A673 (cell line): Measurements from ENCODE around the gene VARS1. TPM values are rescaled to one million over a fixed set of nuclear protein-coding genes. Genes with fewer than 3 reads are reported as not detected.
A peak's percentile ranks its signal among the peaks of the same experiment; 100 is the strongest.
"Not testable (repeated sequence)": the region's sequence is repeated elsewhere in the genome, so short reads cannot be mapped to it uniquely, and the experiment has no call there.

ENCODE experiments used
- Bru-seq: library from RNA; stranded (reverse); fragments of 400-500 nt; gene quantifications from one replicate; lab custom pipeline; 2021; lab: Mats Ljungman, UMichigan
- BruChase-seq, 2 experiments: library from RNA; stranded (reverse); fragments of 400-500 nt; gene quantifications; one replicate each; lab custom pipeline; 2021; lab: Mats Ljungman, UMichigan
- BruUV-seq: library from RNA; stranded (reverse); fragments of 400-500 nt; replicated peaks from 2 replicates; lab custom pipeline; 2021; lab: Mats Ljungman, UMichigan
- CTCF ChIA-PET: fragments of 300-600 bp; sonication (Branson Sonifier 250); formaldehyde crosslinking; loops from one replicate; lab custom pipeline; 2022; ENCODE audit warnings: antibody characterized with exemption; lab: Charles Lee
- POLR2A ChIA-PET: fragments of 300-600 bp; sonication (Branson Sonifier 250); formaldehyde crosslinking; loops from one replicate; lab custom pipeline; 2022; ENCODE audit warnings: antibody characterized with exemption; ENCODE audit not compliant: low non-redundant PET; lab: Charles Lee
- DNase-seq: peaks from one replicate; pipeline ENCODE4 v3.0.0-alpha.2; 2015; ENCODE audit warnings: low spot score
- H3K27ac ChIP-seq: fragments of 200-600 bp; sonication (generic); 2 replicates; pipeline ENCODE4 v1.5.1; 2016; ENCODE audit warnings: mixed run types, low read depth, mild to moderate bottlenecking, mixed read lengths, antibody characterized with exemption, low read length; ENCODE audit not compliant: poor library complexity, severe bottlenecking
- H3K27me3 ChIP-seq: fragments of 200-600 bp; sonication (generic); replicated peaks from 2 replicates; pipeline ENCODE4 v1.6.1; 2017; ENCODE audit warnings: mixed run types, low read depth, mild to moderate bottlenecking, mixed read lengths, antibody characterized with exemption, low read length; ENCODE audit not compliant: insufficient read depth, poor library complexity
- H3K36me3 ChIP-seq: fragments of 200-600 bp; sonication (generic); 2 replicates; pipeline ENCODE4 v1.6.1; 2016; ENCODE audit warnings: mixed run types, mild to moderate bottlenecking, mixed read lengths, antibody characterized with exemption, low read length; ENCODE audit not compliant: insufficient read depth, poor library complexity, severe bottlenecking
- H3K4me1 ChIP-seq: fragments of 200-600 bp; sonication (generic); 2 replicates; pipeline ENCODE4 v1.6.1; 2017; ENCODE audit warnings: mixed run types, mild to moderate bottlenecking, mixed read lengths, antibody characterized with exemption, low read length; ENCODE audit not compliant: insufficient read depth, poor library complexity, severe bottlenecking
- H3K4me3 ChIP-seq: fragments of 200-600 bp; sonication (generic); 2 replicates; pipeline ENCODE4 v1.5.1; 2016; ENCODE audit warnings: low read depth, mixed run types, mild to moderate bottlenecking, mixed read lengths, low read length; ENCODE audit not compliant: poor library complexity, severe bottlenecking
- H3K9me3 ChIP-seq: fragments of 200-600 bp; sonication (generic); 2 replicates; pipeline ENCODE4 v1.6.1; 2016; ENCODE audit warnings: mixed run types, low read depth, mild to moderate bottlenecking, mixed read lengths, antibody characterized with exemption, low read length; ENCODE audit not compliant: poor library complexity, severe bottlenecking
- CTCF ChIP-seq: fragments of 300-800, 200-600 bp; sonication (generic); conservative IDR thresholded peaks from 2 replicates; pipeline ENCODE4 v1.5.1; 2017; ENCODE audit warnings: low read depth, mild to moderate bottlenecking, antibody characterized with exemption, low read length, moderate library complexity, mixed read lengths
- EZH2 ChIP-seq: fragments of 200-600 bp; sonication (generic); IDR thresholded peaks from 2 replicates; pipeline ENCODE4 v1.6.1; 2017; ENCODE audit warnings: borderline replicate concordance, low read depth, mild to moderate bottlenecking, mixed read lengths, antibody characterized with exemption, low read length; ENCODE audit not compliant: poor library complexity, severe bottlenecking
- intact Hi-C: fragments of 100-400 bp; cut with micrococcal nuclease; formaldehyde crosslinking; loops from one replicate; pipeline ENCODE4 v1.10.0; 2022; ENCODE audit not compliant: unreplicated experiment
- long read RNA-seq: library from polyadenylated mRNA; stranded (forward); transcript quantifications from one replicate; pipeline ENCODE4 v2.0.0, GENCODE V29; 2022
- total RNA-seq: library from RNA; stranded (reverse); gene quantifications from 2 replicates; pipeline ENCODE4 v1.2.3, GENCODE V29; 2021

Gene VARS1
- 233 and 247 TPM in 2 replicates for total RNA-seq
- percentile 80 among the genes with signal in this experiment for Bru-seq, nascent RNA
- percentile 84 among the genes with signal in this experiment for BruChase-seq, experiment 1, labeled RNA remaining after a 2-hour chase
- percentile 94 among the genes with signal in this experiment for BruChase-seq, experiment 2, labeled RNA remaining after a 6-hour chase
- long read RNA-seq, full-length matches to known transcripts = 357 of 606 reads
- long read RNA-seq, partial matches to known transcripts = 137 of 606 reads
- long read RNA-seq, other reads (novel, unspliced or antisense) = 112 of 606 reads

GRCh38 chr6:31795616-31796298 lies at the start of gene VARS1:
VARS1 (minus strand) TSS chr6:31795752; CDS start chr6:31795217, 535 bp downstream.
- Histone ChIP-seq H3K4me1 (peaks cover 11% of the 10 kb centered on the region), H3K9me3 (no peaks in the 10 kb centered on the region), H3K4me3 (peak within 1 kb of the TSS; percentile 84), H3K36me3 (peaks cover 44% of the 10 kb centered on the region), H3K27ac (peak within 1 kb of the TSS; percentile 99), H3K27me3 (no peaks in the 10 kb centered on the region)
- peak; percentile 74 for TF ChIP-seq CTCF
- TF ChIP-seq EZH2 = no peak
- intact Hi-C loops = no loop called here
- BruUV-seq = no TSS peak
- peak; percentile 90 for DNase-seq
- CTCF ChIA-PET = interaction anchor here (0.7 to 1.3 kb wide), 3 partner anchors 11 to 175 kb away, joined by 3 to 6 read pairs (median 5); partner anchors contain the start of gene LSM2
- POLR2A ChIA-PET = interaction anchor here (0.6 kb wide), 1 partner anchor 19 kb away, joined by 4 read pairs; the partner anchor contains the start of genes HSPA1A and HSPA1L

GRCh38 chr6:31844507-31844906 lies 49.0 kb upstream of the VARS1 start:
- peaks cover 17% of the 10 kb centered on the region for H3K36me3 ChIP-seq
- intact Hi-C loops = no loop called here
- ChIA-PET CTCF (no interaction called here), POLR2A (no interaction called here)
- no peak for DNase-seq
- no peaks in the 10 kb centered on the region for H3K9me3 ChIP-seq
- H3K4me3 ChIP-seq = no peak overlapping the region
- no TSS peak for BruUV-seq
- H3K27ac ChIP-seq = no peak overlapping the region
- no peaks in the 10 kb centered on the region for H3K27me3 ChIP-seq
- TF ChIP-seq EZH2 (no peak), CTCF (no peak)
- H3K4me1 ChIP-seq = no peaks in the 10 kb centered on the region

GRCh38 chr6:31842053-31842452 lies 46.5 kb upstream of the VARS1 start:
- no TSS peak for BruUV-seq
- no peak overlapping the region for H3K27ac ChIP-seq
- intact Hi-C loops = no loop called here
- DNase-seq = no peak
- peaks cover 12% of the 10 kb centered on the region for H3K4me1 ChIP-seq
- no peaks in the 10 kb centered on the region for H3K9me3 ChIP-seq
- ChIA-PET CTCF (interaction anchor here (0.7 kb wide), 1 partner anchor 64 kb away, joined by 3 read pairs; no protein-coding TSS in a partner anchor), POLR2A (no interaction called here)
- no peak overlapping the region for H3K4me3 ChIP-seq
- no peak for TF ChIP-seq EZH2
- TF ChIP-seq CTCF = no peak
- H3K27me3 ChIP-seq = no peaks in the 10 kb centered on the region
- peaks cover 41% of the 10 kb centered on the region for H3K36me3 ChIP-seq

GRCh38 chr6:31839779-31840126 lies 44.2 kb upstream of the VARS1 start:
- Histone ChIP-seq H3K36me3 (peaks cover 54% of the 10 kb centered on the region), H3K4me1 (peaks cover 12% of the 10 kb centered on the region)
- H3K27me3 ChIP-seq, intact Hi-C loops, BruUV-seq, CTCF ChIA-PET, H3K4me3 ChIP-seq, H3K9me3 ChIP-seq, H3K27ac ChIP-seq, DNase-seq: not testable (repeated sequence)
- POLR2A ChIA-PET = interaction anchor here (0.6 kb wide), 2 partner anchors 33 to 136 kb away, joined by 3 to 4 read pairs; partner anchors contain the start of gene LSM2
